T-helper 2 cell treated with Interferon-gamma antibody and Interleukin-4, amounts not matched to agents 100 ng/mL and 5 ng/mL, for 36 hours (primary cell): Measurements from ENCODE around the gene ACTL7A. TPM values are rescaled to one million over a fixed set of nuclear protein-coding genes. Genes with fewer than 3 reads are reported as not detected.
"Not testable (repeated sequence)": the region's sequence is repeated elsewhere in the genome, so short reads cannot be mapped to it uniquely, and the experiment has no call there.

Experiments
- intact Hi-C: fragments of 100-400 bp; cut with micrococcal nuclease; formaldehyde crosslinking; loops from one replicate; pipeline ENCODE4 v1.15.1; 2023
- total RNA-seq: library from RNA; stranded (reverse); gene quantifications from 2 replicates; pipeline ENCODE4 v1.2.3, GENCODE V29; 2022

Gene ACTL7A
- total RNA-seq, 1 donor from 2014 or later = not detected

- intact Hi-C loops = no loop called here
Measured at GRCh38 chr9:108876425-108876824, 14.4 kb downstream of the ACTL7A start.

DNA sequence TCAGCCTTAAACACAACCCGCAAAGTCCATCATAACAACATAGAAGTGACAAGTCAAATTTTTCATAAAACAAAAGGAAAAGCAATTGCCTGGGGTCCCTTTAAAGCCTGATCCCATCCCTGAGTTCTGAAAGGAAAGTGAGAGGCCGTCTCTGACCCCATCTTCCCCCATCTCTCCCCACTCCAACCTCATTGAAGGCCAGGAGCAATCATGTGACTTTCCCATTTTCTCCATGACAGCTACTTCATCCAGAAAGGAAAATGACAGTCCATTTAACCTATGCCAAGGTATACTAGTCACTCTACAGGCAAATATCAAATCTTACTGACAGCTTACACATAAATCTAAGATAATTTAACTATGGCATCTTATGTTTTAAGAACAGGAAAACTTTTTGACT is 15.5 kb downstream of the ACTL7A start:
- intact Hi-C loops = no loop called here

DNA sequence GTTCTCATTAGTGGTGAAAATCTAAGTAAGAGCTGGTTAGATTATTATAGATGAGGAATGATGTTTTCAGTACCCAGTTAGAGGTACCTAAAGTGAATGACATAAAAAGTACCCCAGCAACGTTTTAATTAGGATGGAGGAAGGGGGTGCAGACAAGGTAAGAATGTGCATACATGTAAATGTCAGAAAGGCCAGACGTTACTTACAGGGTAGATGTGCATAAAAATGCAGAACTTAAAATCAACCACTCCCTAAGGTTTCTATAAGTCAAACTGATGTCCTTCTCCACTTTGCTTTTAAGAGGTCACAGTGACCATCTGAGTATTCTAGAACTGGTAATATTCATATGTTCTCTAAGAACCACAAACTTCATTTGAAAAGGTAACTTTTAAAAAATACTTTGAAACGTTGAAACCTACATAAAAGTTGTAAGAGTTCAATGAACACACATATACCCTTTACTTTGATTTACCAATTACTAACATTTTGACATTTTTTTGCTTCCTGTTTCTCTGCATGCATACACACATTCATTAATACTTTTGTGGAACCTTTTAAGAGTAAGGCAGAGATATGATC is 18.8 kb downstream of the ACTL7A start:
- intact Hi-C loops = no loop called here

DNA sequence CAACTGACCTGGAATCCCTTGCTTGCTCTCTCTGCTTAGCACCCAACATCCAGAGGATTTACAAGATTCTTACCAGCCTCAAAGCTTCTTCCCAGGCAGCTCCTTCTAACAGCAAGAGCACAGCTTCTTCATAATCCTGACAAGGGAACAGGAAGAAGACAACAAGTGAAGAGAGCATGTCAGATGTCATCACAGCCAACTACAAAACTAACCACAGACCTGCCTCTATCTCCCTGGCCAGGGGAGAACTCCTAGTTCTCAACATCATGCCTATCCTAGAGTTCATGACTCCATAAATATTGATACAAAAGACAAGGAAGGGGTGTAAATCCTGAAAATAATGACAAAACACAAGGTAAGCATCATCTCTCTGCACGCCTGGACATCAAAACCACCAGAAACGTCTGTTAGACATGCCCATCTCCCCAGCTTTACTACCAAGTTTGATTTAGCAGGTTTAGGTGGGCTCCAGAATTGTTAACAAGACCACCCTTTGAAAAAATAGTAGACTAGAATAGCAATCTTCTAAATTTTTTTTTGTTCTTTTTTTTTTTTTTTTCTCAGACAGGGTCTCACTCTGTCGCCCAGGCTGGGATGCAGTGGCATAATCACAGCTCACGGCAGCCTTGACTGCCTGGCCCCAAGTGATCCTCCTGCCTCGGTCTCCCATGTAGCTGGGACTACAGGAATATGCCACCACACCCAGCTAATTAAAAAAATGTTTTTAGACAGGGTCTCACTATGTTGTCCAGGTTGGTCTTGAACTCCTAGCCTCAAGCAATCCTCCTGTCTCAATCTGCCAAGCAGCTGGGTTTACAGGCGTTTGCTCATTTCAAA is 20.2 kb downstream of the ACTL7A start:
- intact Hi-C loops = no loop called here

GRCh38 chr9:108883085-108883484 is 21.0 kb downstream of the ACTL7A start:
- intact Hi-C loops = no loop called here

GRCh38 chr9:108884701-108885100 is 22.6 kb downstream of the ACTL7A start:
- intact Hi-C loops = no loop called here

DNA sequence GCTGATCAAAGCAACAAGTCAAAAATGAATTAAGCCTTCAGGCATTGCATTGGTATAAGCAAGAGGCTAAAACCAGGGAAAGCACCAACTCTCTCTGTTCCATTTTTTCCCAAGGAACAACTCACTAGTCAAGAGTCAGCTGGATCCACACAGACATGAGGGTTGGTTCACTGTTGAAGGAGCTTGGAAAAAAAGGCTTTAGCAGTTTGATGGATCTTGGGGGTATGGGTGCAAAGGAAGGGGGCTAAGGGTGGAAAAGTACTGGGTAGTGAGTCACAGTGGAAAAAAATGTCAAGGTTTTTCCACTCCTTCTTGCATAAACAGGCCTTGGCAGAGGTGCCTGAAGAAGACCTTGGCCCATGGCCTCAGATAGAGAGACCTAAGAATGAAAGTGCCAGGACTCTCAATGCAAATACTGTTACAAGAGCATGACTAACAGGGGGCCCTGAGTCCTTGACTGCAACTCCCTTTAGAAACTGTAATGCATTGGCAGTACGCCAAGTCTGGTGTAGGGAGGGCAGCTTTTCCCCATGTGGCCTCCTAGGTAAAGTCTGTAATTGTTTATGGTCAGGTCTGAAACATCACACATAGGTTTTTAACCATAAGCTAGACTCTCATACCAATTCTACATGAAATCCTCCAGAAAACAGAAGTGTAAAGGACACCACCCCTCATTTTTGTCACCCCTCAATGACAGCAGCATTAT is 23.7 kb downstream of the ACTL7A start:
- intact Hi-C loops = no loop called here

DNA sequence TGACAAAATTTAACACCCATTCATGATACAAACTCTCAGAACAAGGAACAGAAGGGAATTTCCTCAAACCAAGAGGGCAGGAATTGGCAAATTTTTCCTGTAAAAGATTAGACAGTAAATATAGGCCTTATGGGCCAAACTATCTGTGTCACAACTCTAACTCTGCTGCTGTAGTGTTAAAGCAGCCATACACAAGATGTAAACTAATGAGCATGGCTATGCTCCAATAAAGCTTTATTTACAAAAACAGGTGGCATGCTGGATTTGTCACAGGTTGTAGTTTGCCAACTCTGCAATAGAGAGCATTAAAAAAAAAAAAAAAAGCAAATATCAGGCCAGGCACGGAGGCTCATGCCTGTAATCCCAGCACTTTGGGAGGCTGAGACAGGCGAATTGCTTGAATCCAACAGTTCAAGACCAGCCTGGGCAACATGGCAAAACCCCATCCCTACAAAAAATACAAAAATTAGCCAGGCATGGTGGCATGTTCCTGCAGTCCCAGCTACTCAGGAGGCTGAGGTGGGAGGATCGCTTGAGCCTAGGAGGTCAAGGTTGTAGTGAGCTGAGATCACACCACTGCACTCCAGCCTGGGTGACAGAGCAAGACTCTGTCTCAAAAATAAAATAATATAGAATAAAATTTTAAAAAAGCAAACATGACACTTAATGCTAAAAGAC is 24.7 kb downstream of the ACTL7A start:
- intact Hi-C loops = not testable (repeated sequence)

GRCh38 chr9:108889649-108890067 is 27.6 kb downstream of the ACTL7A start:
- intact Hi-C loops = no loop called here

- intact Hi-C loops = no loop called here
Measured at GRCh38 chr9:108894225-108894997, 32.3 kb downstream of the ACTL7A start.

DNA sequence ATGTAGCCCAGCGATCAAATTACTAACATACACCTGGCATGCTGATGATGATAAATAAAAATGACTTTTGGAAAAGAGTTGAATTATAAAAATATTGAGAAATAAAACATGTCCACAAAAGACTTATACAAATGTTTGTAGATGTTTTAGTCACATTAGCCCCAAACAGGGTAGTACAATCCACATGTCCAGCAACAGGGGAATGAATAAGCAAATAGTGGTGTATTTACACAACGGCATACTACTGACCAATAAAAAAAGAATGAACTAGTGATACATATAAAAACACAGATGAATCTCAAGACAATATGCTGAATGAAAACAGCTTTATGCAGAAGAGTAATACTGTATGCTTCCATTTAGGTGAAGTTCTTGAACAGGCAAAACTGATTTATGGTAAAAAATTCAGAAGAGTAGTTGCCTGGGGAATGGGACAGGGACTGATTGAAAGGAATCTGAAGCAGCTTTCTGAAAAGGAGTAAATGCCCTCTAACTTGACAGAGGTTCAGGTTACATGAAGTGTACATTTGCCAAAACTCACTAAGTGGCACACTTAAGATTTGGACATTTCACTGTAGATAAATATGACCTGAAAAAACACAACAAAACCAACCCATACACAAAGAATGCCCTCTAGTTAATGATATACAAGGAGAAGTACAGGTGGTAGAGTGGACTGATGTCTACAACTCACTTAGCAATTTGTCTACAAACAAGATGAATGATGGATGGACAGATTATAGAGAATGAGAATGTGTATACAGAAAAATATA is 35.4 kb downstream of the ACTL7A start:
- intact Hi-C loops = no loop called here

DNA sequence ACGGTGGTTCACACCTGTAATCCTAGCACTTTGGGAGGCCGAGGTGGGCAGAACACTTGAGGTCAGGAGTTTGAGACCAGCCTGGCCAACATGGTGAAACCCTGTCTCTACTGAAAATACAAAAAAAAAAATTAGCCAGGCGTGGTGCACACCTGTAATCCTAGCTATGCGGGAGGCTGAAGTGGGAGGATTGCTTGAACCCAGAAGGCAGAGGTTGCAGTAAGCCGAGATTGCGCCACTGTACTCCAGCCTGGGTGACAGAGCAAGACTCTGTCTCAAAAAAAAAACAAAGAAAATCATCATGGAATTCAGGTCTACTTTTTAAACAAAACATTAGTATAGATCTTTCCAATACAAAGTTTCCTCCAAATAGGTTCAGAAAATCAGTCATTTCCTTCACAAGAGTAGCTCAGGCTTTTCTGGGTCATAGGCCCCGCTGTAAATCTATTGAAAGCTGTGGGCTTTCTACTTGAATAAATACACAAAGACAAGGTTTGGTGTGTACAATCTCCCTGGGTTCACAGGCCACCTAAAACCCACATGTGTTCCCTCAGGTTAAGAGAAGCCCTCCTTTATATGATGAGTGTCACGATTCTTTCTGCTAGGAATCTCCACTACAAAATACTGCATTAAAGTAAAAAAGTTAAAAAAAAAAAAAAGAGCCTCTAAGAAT is 37.1 kb downstream of the ACTL7A start:
- intact Hi-C loops = not testable (repeated sequence)

- intact Hi-C loops = no loop called here
Measured at GRCh38 chr9:108900176-108900575, 38.1 kb downstream of the ACTL7A start.

DNA sequence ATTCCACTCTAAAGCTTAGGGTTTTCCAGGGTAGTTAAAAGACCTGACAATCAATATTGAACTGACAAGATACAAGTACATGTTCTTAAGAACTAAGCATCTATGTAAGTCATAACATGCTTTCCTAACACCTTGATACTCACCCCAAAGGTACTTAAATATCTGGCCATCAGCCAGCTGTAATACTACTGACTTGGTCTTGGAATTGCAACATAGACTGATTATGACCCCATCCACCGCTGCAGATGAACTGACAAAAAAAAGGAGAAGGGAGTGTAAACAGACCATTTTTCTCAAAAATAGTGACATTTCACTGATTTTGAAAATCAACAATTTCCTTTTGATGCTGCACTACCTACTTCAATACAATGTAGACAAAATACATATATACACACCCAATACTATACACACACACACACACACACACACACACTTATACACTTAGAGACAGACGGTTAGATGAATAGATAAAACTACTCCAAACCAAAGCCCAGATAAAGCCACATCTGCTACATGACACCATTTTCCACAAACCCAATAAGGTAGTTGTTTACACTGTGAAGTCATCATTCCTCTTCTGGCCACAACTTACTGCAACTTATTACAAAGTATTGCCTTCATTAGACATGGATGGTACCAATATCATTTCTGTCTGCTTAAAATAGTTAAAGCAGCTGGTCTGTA is 41.5 kb downstream of the ACTL7A start:
- intact Hi-C loops = no loop called here

- intact Hi-C loops = no loop called here
Measured at GRCh38 chr9:108904161-108904560, 42.1 kb downstream of the ACTL7A start.

DNA sequence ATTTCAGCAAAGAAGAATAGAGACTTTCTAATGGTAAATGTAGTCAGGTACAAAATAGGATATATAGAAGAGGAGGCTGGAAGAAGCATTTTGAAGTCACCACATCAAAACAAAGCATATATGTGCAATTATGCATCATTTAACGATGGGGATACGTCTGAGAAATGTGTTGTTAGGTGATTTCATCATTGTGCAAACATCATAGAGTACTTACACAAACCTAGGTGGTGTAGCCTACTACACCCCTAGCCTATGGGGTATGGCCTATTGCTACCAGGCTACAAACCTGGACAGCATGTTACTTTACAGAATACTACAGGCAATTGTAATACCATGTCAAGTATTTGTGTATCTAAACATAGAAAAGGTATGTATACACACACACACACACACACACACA is 43.4 kb downstream of the ACTL7A start:
- intact Hi-C loops = no loop called here

DNA sequence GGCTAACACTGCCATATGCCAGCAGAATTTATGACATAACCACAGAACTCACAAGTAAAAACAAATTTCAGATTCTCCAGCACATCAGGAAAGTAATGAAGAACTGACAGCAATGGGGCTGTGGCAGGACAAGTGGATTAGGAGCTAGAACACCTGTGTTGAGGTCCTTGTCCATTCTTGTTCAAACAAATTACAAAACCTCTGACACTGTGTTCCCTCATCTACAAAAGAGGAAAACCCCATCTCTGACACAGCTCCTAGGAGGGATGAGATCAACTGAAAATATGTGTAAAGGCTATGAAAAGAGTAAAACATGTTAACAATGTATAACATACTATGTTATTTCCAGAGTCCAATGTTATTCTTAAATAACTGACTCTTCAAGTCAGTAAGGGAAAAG is 48.3 kb downstream of the ACTL7A start:
- intact Hi-C loops = no loop called here

DNA sequence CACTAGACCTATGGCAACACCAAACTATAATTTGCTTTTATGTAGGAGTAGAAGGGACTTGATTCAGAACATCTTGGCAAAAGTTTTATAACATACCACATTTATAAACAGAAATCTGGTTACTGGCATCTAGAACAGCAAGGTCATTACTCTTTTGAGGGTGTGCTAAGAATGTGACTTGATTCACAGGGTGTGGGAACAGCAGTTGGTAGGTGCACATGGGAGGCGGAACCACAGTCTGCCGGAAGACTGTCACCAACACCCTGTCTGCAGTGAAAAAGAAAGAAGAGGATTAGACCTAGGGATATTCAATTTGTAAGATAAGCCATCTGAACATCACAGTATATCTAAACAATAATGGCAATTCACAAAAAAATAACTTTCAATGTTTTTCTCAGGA is 48.8 kb downstream of the ACTL7A start:
- intact Hi-C loops = no loop called here

- intact Hi-C loops = no loop called here
Measured at GRCh38 chr9:108911820-108912219, 49.8 kb downstream of the ACTL7A start.
